HK-2 (cell line): ENCODE data around the gene JAKMIP1.
"Not testable (repeated sequence)": the region's sequence is repeated elsewhere in the genome, so short reads cannot be mapped to it uniquely, and the experiment has no call there.

Source experiments
- DNase-seq: peaks from one replicate; pipeline ENCODE4 v3.0.0-alpha.2; 2018; ENCODE audit not compliant: unreplicated experiment

JAKMIP1 gene

DNA sequence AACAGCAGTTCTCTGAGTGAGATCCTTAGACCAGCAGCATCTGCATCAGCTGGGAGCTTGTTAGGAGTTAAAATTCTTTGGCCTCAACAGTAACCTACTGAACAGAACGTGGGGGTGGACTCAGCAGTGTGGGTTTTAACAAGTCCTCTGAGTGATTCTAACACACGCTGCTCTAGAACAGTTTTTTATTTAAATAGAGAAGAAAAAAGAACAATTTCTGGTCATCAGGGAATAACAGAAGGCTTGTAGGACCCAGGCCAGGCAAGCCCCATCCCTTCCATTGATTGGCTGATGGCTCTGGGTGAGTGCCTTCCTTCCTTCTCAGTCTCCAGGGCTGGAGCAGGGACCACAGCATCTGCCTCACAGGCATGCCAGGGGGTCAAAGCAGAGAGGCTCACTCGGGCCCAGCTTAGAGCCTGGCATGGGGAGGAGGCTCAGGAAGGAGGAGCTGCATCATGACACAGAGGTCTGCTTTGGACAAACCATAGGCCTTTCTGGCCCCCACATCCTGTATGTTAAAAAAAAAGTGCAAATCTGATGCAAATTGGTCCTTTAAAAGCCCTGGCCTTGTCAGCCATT, 56.7 kb downstream of the JAKMIP1 start:
- no peak for DNase-seq

DNA sequence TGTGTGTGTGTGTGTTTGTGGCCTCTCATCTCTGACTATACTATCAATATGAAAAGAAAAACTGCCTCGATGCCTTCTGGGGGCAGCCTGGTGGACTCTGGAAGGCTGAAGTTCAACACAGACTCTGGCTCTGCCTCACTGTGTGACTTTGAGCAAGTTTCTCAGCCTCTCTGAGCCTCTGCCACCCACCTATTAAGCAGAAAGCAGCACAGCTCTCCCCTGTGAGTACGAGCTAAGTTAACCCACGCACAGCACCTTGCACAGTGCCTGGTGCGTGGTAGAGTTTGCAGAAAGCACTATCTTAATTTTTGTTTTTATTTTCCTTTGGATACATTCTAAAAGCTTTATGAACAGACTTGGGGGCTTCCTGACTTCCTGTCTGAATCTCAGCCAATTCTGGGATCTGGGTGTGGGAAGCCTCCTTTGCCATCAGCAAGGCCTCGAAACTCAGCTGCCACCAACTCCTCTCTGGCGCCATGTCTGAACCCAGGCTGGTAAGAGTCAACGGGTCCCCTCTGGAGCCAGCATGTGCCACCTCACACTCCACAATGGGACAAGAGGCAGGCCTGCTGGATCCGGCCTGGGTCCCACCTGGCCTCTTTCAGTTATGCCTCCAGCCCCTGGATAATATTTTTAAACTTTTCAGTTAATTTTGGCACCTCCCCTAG, 57.3 kb downstream of the JAKMIP1 start:
- DNase-seq, result no peak

DNA sequence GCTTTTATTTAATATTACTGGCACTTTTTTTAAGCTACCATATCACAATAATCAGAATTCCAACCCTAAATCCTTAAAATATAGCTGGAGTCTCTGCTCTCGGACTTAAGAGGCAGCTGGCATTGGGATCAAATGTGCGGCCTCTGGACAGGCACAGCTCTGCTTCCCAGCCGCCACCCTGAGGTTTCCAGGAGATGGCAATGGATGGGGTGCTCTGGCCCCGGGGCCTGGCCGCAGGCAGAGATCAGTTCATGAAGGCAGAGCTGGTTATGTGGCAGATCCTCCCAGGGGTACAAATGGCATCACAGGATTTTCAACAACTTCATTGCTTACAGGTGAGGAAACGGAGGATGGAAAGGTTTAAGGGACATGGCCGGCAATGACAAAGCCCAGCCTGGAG, 57.8 kb downstream of the JAKMIP1 start:
- DNase-seq, result no peak

DNA sequence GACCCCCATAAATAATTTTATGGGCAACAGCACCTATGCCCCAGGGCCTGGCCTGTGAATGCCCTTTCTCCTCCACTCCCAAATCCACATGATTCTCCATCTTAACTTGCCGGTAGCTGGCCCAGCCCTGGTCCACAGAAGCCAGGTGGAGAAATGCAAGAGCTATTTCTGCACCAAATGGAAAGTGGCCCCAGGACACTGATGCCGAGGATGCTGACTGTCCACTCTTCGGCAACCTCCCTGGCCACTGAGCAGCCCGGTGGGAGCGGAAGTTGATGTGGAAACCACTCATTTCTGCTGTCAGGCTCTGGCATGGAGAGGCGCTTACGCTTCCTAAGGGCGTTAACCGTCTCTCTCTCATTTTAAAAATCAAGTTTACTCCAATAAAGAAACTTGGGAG, 58.8 kb downstream of the JAKMIP1 start:
- no peak for DNase-seq

DNA sequence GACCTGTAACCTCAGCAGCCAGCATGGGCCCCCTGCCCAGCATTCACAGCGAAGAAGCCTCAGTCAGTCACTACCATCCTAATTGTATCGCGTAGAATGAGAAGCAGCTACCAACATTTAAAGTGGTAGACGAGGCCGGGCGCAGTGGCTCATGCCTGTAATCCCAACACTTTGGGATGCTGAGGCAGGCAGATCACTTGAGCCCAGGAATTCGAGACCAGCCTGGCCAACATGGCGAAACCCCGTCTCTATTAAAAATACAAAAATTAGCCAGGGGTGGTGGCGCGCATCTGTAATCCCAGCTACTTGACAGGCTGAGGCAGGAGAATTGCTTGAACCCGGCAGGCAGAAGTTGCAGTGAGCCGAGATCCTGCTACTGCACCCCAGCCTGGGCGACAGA, 59.3 kb downstream of the JAKMIP1 start:
- DNase-seq, result not testable (repeated sequence)

DNA sequence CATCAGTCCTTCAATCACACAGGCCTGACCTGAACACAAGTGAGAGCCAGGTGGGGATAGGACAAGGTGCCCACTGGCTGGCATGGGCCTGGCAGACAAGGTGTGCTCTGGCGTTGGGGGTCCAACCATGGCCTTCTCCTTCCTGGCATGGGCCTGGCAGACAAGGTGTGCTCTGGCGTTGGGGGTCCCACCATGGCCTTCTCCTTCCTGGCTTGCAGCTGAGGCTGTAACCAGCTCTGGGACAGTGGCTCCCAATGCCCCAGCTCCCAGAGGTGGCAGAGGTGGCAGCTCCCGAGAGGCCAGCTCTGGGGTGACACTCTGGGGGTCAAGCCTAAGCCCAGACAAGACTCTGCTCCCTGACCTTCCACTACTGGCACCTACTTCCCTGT, 62.6 kb downstream of the JAKMIP1 start:
- no peak for DNase-seq

DNA sequence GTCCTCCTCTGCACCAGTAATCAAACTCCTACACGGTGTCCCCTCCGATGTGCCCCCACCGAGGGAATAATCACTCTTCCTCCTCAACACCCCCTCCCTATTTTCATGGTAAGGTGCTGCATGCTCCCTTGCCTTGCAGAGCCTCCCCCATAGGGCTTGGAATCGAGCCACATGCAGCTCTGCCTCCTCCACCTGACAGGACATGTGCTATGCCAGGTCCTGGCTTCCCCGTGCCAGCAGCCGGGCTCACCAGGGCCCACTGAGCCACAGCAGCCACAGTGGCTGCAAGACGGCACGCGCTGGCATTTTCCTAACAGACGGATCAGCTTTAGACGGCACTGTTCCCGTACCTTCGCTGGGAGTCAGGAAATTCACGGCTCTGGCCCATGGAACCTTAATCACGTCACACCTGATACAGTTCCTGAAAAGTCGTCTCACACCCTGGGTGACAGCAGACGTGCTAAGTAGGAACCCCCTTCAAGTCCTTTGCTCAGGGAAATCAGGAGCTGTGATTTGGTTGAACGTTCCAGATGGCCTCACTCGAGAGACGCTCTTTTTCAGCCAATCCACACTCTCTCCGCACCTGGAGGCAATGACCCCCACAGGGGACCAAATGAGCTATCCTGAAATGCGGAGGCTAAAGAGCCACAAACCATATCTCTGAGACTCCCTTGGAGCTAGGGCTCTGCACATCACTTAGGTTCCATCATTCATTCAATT, 63.2 kb downstream of the JAKMIP1 start:
- no peak for DNase-seq

DNA sequence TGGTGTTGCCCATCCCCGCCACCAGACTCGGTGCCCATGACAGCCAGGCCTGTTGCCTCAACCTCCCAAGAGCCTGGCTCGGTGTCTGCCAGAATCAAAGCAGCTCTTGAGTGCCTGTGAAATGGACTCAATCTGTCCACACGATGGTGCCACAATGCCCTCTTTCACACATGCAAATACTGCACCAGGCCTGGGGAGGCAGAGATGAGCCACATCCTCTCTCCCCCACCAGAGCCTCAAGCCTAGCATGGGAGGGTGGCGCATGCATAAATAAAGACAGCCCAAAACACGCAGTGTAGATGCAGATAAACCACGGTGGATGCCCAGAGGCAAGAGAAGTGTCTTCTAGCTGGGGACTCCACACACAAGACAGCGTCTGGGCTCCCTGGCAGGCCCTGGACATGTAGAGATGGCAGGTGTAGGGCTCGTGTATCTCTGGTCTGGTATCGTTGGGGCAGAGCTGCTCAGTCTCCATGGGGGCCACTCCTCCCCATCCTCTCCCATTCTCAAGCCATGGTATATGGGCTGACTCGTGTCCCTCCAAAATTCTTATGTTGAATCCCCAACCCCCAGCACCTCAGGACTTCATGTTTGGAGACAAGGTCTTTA, 65.6 kb downstream of the JAKMIP1 start:
- DNase-seq, result no peak

DNA sequence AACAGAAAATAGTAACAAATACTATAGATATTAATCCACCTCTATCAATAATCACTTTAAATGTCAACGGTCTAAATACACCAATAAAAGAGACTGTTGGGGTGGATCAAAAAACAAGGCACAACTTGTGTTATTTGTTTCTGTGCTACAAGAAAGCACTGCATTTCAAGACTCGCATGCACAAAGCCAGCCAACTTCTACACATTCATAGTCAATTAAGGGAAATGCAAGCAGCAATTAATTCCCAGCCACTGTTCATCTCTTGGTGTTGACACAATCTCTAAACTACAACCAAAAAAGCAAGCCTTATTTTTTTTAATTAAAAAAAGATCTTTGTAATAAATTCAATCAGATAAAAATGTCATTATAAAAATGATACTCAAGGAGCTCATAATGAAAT, 67.6 kb downstream of the JAKMIP1 start:
- no peak for DNase-seq

DNA sequence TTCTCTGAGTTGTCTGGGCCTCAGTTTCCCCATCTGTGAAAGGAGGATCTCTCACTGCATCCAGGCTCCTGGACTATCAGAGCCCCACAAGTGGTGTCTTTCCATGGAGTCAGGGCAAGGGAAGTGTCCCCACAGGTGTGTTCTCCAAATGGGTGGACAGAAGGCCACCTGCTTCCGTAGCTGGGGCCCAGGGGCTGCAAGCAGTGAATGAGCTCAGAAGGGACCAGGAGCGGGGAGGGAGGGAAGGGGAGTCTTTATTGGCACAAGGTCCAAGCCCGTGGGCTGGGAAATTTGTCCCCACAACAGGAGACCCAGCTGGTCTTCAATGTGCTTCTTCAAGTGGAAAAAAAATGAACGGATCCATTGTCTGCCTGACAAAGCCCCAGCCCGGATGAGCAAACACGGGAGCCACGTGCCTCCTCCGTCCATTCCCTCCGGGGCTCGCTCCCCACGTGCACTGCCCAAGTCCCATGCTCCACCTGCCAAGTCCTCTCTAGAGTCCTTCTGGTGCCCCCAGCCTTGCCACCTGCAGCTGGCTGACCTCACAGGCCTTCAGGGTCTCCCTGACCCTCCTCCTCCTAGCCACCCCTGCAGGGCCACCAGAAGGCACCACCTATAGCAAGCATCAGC, 72.0 kb downstream of the JAKMIP1 start:
- no peak for DNase-seq

DNA sequence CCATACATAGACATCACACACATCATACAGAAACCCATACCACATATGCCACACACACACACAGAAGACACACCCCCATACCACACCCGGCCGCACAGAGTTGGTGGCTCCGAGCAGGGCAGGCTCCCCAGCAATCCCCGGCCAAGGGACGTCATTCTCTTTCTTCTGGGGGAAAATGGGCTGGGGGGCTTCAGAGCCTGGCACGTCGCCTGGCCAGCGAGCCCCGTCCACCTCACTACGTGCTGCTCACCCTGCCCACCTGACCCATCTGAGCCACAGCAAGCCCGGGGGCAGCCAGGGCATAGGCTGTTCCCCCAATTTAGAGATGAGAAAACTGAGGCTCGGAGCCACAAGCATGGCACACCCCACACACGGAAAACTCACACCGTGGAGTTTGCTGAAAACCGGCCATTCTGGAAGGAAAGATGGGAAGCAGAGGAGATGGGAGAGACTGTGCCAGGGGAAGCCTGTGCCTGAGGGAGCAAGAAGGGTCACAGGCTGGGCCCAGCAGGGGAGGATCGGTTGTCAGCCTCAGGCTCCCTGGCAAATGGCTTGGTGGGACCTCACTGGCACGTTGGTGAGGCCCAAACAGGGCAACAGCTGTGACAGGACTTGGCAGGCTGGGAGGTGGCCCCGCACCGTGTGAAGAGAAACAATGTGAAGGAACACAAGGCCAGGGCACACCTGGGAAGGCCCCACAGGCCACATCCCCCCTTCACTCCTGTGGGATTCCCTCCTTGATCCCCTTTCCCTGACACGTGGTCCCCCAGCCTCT, 73.2 kb downstream of the JAKMIP1 start:
- DNase-seq, result no peak

DNA sequence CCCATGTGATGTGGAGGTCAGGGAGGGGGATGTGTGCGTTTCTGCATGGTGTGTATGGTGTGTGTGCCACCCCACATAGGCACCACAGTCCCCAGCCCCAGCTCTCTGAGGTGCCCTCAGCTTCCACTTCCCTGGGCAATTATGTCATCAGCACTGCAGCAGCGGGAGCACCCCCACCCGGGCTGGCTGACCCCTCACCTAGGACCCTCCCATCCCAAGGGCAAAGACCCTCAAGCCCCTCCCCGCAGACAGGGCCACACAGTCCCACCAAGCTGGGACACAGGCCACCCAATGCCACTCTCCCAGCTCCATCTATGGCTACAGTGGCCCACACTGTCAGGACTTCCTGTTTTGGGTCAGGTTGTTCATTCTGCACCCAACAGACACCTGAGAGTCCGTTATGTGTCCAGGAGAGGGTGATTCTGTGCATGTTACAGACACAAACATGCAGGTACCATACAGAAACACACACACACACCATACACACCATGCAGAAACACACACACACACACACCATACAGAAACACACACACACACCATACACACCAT, 75.2 kb downstream of the JAKMIP1 start:
- DNase-seq, result no peak

DNA sequence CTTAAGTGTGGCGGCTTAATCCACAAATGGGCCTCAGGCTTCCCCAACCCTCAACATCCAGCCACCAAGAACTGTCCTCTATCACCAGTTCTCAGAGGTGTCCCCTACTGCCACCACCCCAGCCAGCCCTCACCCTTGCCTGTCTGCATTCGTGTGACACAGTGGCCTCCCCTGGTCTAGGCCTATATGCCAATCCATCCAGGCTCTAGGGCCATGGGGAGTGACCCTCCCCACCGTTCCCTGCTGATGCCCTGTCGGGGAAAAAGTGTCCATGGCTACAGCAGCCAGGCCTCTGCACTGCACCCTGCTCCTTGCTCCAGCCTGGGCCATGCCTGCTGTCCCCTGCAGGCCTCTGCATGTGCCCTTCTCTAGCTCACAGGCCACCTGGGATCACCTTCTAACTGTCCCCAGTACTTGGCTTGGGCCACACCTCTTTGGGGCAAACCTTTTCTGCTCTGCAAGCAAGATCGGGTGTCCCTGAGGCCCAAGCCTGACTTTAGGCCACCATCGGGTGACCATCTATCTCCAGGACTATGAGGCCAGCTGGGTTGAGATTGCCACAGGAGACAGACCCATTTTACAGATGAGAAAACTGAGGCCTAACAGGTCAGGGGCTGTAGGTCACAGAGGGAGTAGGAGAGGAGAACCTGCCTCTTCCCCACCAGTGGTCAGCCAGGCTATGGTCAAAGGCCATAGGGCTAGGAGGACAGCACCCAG, 75.8 kb downstream of the JAKMIP1 start:
- DNase-seq, result no peak

DNA sequence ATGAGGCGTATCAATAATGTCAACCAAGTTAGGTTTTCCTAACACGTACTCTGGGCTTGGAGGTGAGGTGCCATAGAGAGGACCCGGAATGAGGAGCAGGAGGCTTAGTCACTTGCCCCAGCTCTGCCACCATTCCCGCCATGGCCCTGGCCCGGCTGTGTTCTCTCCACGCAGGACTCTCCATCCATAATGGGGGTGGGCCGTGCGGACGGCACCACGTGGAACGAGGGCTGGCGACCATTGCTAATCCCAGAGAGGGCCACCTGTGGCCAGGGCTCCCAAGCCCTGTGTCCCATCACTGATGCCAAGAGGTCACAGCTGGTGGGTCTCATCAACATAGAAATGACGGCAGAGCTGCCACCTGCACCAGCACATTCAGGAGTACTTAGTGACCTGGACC, 76.4 kb downstream of the JAKMIP1 start:
- no peak for DNase-seq

DNA sequence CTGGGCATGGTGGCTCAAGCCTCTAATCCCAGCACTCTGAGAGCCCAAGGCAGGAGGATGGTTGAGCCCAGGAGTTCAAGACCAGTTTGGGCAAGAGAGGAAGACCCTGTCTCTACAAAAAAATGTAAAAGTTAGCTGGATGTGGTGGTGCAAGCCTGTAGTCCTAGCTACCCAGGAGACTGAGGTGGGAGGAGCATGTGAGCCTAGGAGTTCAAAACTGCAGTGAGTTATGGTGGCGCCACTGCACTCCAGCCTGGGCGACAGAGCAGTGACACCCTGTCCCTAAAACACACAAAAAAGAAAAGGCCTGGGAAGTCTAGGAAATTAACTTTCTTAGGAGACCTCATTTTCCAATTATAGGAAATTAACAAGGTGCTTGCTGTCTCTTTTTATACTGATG, 76.8 kb downstream of the JAKMIP1 start:
- DNase-seq, result no peak

DNA sequence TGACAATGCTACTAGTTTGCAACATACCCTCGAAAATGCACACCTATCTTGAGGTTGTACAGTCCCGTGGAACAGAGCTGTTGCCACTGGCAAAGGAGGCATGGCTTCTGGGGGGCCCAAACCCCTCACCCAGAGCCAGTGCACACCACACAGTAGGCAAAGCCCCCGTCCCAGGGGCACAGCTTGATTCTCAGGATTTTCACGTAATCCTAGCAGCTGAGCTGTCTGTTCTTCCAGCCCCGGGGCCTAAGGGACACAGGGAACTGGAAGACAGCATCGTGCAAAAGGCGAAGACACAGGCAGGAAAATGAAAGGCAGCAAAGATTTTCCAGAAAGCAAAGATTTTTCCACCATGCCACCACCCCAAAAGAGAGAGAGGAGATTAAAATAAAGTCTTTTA, 77.2 kb downstream of the JAKMIP1 start:
- no peak for DNase-seq

DNA sequence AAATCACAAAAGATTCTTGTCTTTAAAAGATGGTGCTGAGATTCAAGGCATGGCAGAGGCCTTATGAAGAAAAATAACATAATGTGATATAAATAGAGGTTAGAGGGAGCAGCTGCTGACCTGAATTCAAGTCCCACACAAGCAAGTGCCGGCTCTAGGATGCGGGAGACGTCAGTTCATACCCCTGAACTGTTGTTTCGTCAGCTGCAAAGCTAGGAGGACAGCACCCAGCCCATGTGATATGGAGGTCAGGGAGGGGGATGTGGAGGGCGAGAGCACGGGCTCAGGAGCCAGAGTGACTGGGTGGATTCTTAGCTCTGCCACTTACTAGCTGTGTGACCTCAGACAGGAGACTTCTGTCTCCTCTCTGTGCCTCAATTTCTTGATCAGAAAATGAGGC, 77.9 kb downstream of the JAKMIP1 start:
- DNase-seq, result no peak

DNA sequence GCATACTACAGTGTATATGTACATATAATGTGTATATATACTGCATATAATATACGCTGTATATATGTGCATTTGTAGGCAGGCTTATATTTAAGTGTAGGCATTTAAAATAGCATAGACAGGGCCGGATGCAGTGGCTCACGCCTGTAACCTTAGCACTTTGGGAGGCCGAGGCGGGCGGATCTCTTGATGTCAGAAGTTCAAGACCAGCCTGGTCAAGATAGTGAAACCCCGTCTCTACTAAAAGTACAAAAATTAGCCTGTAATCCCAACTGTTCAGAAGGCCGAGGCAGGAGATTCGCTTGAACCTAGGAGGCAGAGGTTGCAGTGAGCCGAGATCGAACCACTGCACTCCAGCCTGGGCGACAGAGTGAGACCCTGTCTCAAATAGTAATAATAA, 78.4 kb downstream of the JAKMIP1 start:
- DNase-seq, result no peak

DNA sequence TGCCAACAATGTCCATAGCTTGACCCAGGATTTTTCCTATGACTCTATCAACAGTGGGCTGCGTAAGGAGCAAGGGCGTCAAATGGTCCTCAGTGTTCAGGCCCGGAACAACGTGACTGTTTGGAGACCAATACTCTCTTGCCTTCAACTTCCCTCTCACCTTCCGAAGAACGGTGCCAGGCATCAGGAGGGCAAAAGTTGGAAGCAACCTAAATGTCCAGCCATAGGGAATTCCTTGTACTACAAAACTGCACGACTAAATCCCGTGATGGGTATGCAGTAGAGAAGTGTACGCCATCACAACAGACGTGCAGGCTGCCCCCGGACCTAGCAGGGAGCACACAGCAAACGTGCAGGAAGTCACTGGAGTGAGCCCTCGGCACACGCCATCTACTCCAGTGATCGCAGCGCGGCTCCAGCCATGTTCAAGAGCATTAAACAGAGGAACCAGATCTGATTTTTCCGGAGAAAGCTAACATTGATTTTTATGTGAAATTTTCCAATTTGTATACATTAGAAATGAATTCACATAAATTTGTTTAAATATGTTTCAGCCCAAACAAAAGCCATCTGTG, 79.0 kb downstream of the JAKMIP1 start:
- DNase-seq, result no peak

DNA sequence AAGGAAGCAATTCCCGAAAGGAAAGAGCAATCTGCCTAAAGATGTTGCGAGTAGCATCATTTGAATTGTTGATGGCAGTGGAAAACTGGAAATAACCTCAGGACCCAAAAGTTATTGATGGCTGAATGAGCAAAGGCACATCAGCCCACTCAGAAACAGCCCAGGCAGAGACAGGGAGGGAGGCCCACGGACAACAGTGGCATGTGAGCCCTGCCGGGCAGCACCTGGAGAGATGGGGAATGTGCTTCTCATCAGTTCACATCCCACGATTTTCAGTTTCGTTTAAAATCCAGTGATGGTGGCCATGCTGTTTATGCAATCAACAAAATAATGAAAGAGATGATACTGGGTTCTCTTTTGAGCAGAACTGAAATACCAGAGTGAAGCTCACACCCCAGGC, 80.0 kb downstream of the JAKMIP1 start:
- no peak for DNase-seq
